Smooth muscle cell (in vitro differentiated cells): ENCODE data around the gene OTOP2. TPM values are rescaled to one million over a fixed set of nuclear protein-coding genes. Genes with fewer than 3 reads are reported as not detected.

ENCODE experiments used
- DNase-seq: peaks from one replicate; lab custom pipeline; 2025; ENCODE audit not compliant: unreplicated experiment; lab: John Stamatoyannopoulos, UW
- H2AFZ ChIP-seq: fragments of 200-600 bp; sonication (generic); 2 replicates; pipeline ENCODE4 v1.6.0; 2016; ENCODE audit warnings: antibody characterized with exemption, low read depth, mild to moderate bottlenecking
- H3F3A ChIP-seq: fragments of 200-600 bp; sonication (generic); 2 replicates; pipeline ENCODE4 v1.6.0; 2017; ENCODE audit warnings: antibody characterized with exemption, low read depth
- H3K27ac ChIP-seq: fragments of 200-600 bp; sonication (generic); 2 replicates; pipeline ENCODE4 v1.5.1; 2016; ENCODE audit warnings: low read depth, mild to moderate bottlenecking
- H3K27me3 ChIP-seq: fragments of 200-600 bp; sonication (generic); 2 replicates; pipeline ENCODE4 v1.6.1; 2016; ENCODE audit warnings: low read depth, mild to moderate bottlenecking
- H3K36me3 ChIP-seq: fragments of 200-600 bp; sonication (generic); 2 replicates; pipeline ENCODE4 v1.5.1; 2016; ENCODE audit warnings: low read depth
- H3K4me1 ChIP-seq: fragments of 200-600 bp; sonication (generic); 2 replicates; pipeline ENCODE4 v1.5.1; 2016; ENCODE audit warnings: low read depth
- H3K4me2 ChIP-seq: fragments of 200-600 bp; sonication (generic); 2 replicates; pipeline ENCODE4 v1.6.0; 2016; ENCODE audit warnings: mild to moderate bottlenecking
- H3K4me3 ChIP-seq: fragments of 200-600 bp; sonication (generic); 2 replicates; pipeline ENCODE4 v1.5.1; 2016; ENCODE audit warnings: mild to moderate bottlenecking
- H3K79me2 ChIP-seq: fragments of 200-600 bp; sonication (generic); 2 replicates; pipeline ENCODE4 v1.6.0; 2016; ENCODE audit warnings: low read depth, mild to moderate bottlenecking
- H3K9ac ChIP-seq: fragments of 200-600 bp; sonication (generic); 2 replicates; pipeline ENCODE4 v1.6.0; 2016; ENCODE audit warnings: low read depth
- H3K9me3 ChIP-seq: fragments of 200-600 bp; sonication (generic); replicated peaks from 2 replicates; pipeline ENCODE4 v1.5.1; 2016; ENCODE audit warnings: low read depth
- H4K20me1 ChIP-seq: fragments of 200-600 bp; sonication (generic); 2 replicates; pipeline ENCODE4 v1.6.0; 2016; ENCODE audit warnings: low read depth
- WGBS: methylation state at CpG from one replicate; pipeline ENCODE4 v1.1.7; 2016; ENCODE audit warnings: low lambda C conversion rate; 5-methylcytosine and 5-hydroxymethylcytosine counted together
- polyA plus RNA-seq: library from polyadenylated mRNA; unstranded; fragments of >200 nt; fragmentation: Nextera tagmentation; extraction: Ambion mirVana; gene quantifications from 2 replicates; pipeline ENCODE4 v1.2.1, GENCODE V29; 2016
- total RNA-seq: library from RNA; depleted of rRNA; stranded (reverse); fragments of >200 nt; gene quantifications from 2 replicates; pipeline ENCODE4 v1.2.3, GENCODE V29; 2014
- TF ChIP-seq, protein P1 (sequence below): fragments of 200-600 bp; sonication (generic); IDR thresholded peaks from 2 replicates; pipeline ENCODE4 v1.5.1; 2017; ENCODE audit warnings: borderline replicate concordance, mild to moderate bottlenecking, antibody characterized with exemption; ENCODE audit not compliant: insufficient read depth, poor library complexity, severe bottlenecking

The OTOP2 gene
- total and polyA plus RNA-seq, 2 experiments from 2014 or later: not detected

DNA sequence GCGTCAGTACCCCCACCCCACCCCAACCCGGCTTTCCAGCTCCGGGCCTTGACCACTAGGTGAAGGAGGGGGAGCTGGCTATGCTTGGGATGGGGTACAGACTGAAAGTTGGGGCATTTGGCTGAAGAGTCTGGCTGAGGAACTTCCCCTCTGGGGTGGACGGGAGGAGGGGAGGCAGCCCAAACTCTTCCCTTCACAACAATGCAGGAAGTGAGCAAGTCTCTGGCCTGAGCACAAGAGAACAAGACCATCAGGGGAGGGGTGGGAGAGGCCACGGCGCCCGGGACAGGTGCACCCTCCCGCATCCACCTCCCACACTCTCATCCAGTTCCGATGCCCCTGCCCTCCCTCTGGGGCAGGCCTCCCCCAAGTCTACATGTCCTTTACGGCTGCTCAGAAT, 6.6 kb upstream of the OTOP2 start:
- 95% methylated on average over 10 of the region's 10 CpGs for WGBS
- no peak overlapping the region for H2AFZ ChIP-seq
- no peaks in the 10 kb centered on the region for H3K79me2 ChIP-seq

DNA sequence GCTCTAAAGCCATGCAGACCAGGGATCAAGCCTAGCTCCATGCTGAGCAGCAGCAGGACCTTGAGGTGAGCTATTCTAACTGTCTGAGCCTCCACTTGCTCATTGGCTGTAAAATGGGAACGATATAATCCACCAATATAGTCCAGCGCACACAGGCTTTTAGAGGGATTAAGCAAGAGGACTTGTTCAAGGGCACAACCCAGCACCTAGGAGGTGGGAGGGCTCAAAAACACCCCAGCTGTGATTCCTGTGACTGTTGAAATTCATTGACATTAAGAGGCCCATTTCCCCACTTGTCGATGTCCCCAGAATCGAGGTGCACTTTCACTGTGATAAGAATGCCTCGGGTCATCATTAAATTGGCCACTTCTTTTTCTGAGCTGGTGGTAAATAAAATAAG, 5.2 kb upstream of the OTOP2 start:
- H4K20me1 ChIP-seq: no peaks in the 10 kb centered on the region
- no peak for DNase-seq
- WGBS: 93% methylated on average over 5 of the region's 5 CpGs
- H3K9me3 ChIP-seq: no peaks in the 10 kb centered on the region
- no peaks in the 10 kb centered on the region for H3K36me3 ChIP-seq
- no peaks in the 10 kb centered on the region for H3K79me2 ChIP-seq
- no peak overlapping the region for H2AFZ ChIP-seq
- H3K27ac ChIP-seq: no peak overlapping the region
- no peak overlapping the region for H3K4me2 ChIP-seq
- no peaks in the 10 kb centered on the region for H3F3A ChIP-seq
- H3K9ac ChIP-seq: no peak overlapping the region
- peaks cover 15% of the 10 kb centered on the region for H3K27me3 ChIP-seq
- TF ChIP-seq, protein P1, sequence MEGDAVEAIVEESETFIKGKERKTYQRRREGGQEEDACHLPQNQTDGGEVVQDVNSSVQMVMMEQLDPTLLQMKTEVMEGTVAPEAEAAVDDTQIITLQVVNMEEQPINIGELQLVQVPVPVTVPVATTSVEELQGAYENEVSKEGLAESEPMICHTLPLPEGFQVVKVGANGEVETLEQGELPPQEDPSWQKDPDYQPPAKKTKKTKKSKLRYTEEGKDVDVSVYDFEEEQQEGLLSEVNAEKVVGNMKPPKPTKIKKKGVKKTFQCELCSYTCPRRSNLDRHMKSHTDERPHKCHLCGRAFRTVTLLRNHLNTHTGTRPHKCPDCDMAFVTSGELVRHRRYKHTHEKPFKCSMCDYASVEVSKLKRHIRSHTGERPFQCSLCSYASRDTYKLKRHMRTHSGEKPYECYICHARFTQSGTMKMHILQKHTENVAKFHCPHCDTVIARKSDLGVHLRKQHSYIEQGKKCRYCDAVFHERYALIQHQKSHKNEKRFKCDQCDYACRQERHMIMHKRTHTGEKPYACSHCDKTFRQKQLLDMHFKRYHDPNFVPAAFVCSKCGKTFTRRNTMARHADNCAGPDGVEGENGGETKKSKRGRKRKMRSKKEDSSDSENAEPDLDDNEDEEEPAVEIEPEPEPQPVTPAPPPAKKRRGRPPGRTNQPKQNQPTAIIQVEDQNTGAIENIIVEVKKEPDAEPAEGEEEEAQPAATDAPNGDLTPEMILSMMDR: no peak
- peaks cover 7% of the 10 kb centered on the region for H3K4me1 ChIP-seq
- H3K4me3 ChIP-seq: no peak overlapping the region

More for the DNA sequence above, 6.6 kb upstream of the OTOP2 start:
- no peak overlapping the region for H3K4me2 ChIP-seq
- TF ChIP-seq, protein P1: no peak
- H3K27me3 ChIP-seq: peaks cover under 1% of the 10 kb centered on the region
- no peak overlapping the region for H3K27ac ChIP-seq
- H3F3A ChIP-seq: no peaks in the 10 kb centered on the region
- DNase-seq: no peak
- H3K9ac ChIP-seq: no peak overlapping the region
- H4K20me1 ChIP-seq: no peaks in the 10 kb centered on the region
- H3K4me1 ChIP-seq: no peaks in the 10 kb centered on the region
- H3K9me3 ChIP-seq: no peaks in the 10 kb centered on the region
- H3K4me3 ChIP-seq: no peak overlapping the region
- no peaks in the 10 kb centered on the region for H3K36me3 ChIP-seq

DNA sequence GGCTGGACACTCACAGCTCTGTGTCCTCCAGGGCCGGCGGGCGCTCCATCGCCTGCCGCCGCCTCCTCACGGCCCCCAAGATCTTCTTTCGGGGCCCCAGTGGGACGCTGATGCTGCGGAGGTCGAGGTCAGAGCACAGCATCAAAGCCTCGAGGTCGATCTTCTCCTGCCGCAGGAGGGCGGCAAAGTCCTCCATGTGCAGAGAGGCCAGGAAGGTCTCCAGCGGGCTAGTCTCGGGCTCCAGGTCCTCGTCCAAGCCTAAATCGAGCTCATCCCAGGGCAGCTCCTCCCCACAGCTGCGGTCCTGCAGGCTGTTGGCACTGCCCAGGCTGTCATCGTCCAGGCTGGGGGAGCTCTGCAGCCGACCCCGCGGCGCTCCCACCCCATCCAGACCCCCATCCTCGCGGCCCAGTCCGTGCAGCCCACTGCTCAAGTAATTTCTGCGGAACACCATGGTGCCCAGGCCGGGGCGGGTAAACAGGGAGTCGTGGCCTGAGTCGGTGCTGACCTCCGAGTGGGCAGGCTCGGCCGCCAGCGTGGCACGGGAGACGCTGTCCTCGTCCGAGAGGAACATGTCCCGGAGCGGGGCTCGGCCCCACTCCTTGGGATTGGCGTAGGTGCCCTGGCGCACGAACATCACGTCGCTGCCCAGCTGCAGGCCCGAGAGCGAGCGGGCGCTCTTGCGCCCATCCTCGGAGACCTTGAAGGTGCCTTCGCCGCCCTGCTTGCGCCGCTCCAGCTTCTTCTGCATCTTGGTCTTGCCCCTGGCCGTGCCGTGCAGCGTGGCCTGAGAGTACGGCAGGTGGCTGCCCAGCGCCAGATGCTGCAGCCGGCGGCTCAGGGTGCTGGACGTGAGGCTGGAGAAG, 4.4 kb upstream of the OTOP2 start:
- Histone ChIP-seq H3K9me3 (no peaks in the 10 kb centered on the region), H3K4me1 (peaks cover 9% of the 10 kb centered on the region), H3F3A (no peaks in the 10 kb centered on the region), H3K9ac (no peak overlapping the region), H3K4me3 (no peak overlapping the region), H3K4me2 (no peak overlapping the region), H2AFZ (no peak overlapping the region), H3K36me3 (no peaks in the 10 kb centered on the region), H3K27me3 (peaks cover 23% of the 10 kb centered on the region), H3K79me2 (no peaks in the 10 kb centered on the region), H4K20me1 (no peaks in the 10 kb centered on the region), H3K27ac (no peak overlapping the region)
- WGBS: 85% methylated on average over 67 of the region's 67 CpGs
- DNase-seq: no peak
- TF ChIP-seq, protein P1: no peak

DNA sequence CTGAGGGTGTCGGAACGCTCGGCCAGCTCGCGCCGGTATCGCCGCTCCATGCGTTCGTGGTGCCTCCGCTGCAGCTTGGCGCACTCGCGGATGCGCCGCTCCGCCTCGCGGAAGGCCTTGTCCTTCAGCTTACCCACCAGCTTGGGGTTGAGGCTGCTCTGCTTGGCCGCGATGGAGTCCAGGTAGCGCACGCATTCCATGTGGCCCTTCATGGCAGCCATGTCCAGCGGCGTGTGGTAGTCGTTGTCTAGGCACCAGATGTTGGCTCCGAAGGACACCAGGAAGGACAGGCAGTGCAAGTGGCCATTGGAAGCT, 3.8 kb upstream of the OTOP2 start:
- Histone ChIP-seq H3K27me3 (peaks cover 29% of the 10 kb centered on the region), H3F3A (no peaks in the 10 kb centered on the region), H3K4me2 (no peak overlapping the region), H4K20me1 (no peaks in the 10 kb centered on the region), H3K27ac (no peak overlapping the region), H3K4me3 (no peak overlapping the region), H3K4me1 (peaks cover 9% of the 10 kb centered on the region), H3K79me2 (no peaks in the 10 kb centered on the region), H3K9me3 (no peaks in the 10 kb centered on the region), H2AFZ (no peak overlapping the region), H3K9ac (no peak overlapping the region), H3K36me3 (no peaks in the 10 kb centered on the region)
- TF ChIP-seq, protein P1: no peak
- 96% methylated on average over 27 of the region's 27 CpGs for WGBS
- no peak for DNase-seq
